Omental fat pad (tissue), 4 donors: ENCODE measurements around the gene ENPP6. TPM values are rescaled to one million over a fixed set of nuclear protein-coding genes. Genes with fewer than 3 reads are reported as not detected.

Source experiments
- ATAC-seq: fragments of 150-250 bp; one replicate; pipeline ENCODE4 v1.9.1; 2016; ENCODE audit warnings: mild to moderate bottlenecking, moderate library complexity; ENCODE audit not compliant: low FRiP score
- DNase-seq: peaks from one replicate; pipeline ENCODE4 v3.0.0-alpha.2; 2019; ENCODE audit warnings: low spot score
- CTCF ChIP-seq, 3 donors: fragments of 450-650 bp; IDR thresholded peaks; one replicate each; pipeline ENCODE4 v1.5.1; 2016 to 2017; ENCODE audit warnings: antibody characterized with exemption in 3 of 3, mild to moderate bottlenecking in 3 of 3, moderate library complexity in 2 of 3
- total RNA-seq, 4 donors: library from RNA; depleted of rRNA; stranded (reverse); fragments of >200 nt; gene quantifications; one replicate each; pipeline ENCODE4 v1.1.0, GENCODE V29; 2016

The ENPP6 gene
- total RNA-seq, 4 donors from 2014 or later = 0.19 to 0.63 TPM; not detected in 2

- no peak for TF ChIP-seq CTCF (IDR thresholded peaks at IDR 0.05)
- ATAC-seq = no peak
Measured at GRCh38 chr4:184153781-184154180, 63.9 kb downstream of the ENPP6 start.

GRCh38 chr4:184151988-184152485 is 65.6 kb downstream of the ENPP6 start:
- DNase-seq (no peak), ATAC-seq (no peak)
- TF ChIP-seq CTCF (IDR thresholded peaks at IDR 0.05) = no peak

More at GRCh38 chr4:184153781-184154180, 63.9 kb downstream of the ENPP6 start:
- no peak for DNase-seq

- no peak for TF ChIP-seq CTCF (IDR thresholded peaks at IDR 0.05)
- DNase-seq = no peak
- no peak for ATAC-seq
Measured at GRCh38 chr4:184150102-184150839, 67.4 kb downstream of the ENPP6 start.

- no peak for ATAC-seq
Measured at GRCh38 chr4:184148738-184149637, 68.7 kb downstream of the ENPP6 start.

GRCh38 chr4:184147858-184148737 is 69.6 kb downstream of the ENPP6 start:
- ATAC-seq (no peak), DNase-seq (no peak)
- TF ChIP-seq CTCF (IDR thresholded peaks at IDR 0.05) = no peak

More at GRCh38 chr4:184148738-184149637, 68.7 kb downstream of the ENPP6 start:
- TF ChIP-seq CTCF (IDR thresholded peaks at IDR 0.05) = no peak
- DNase-seq = no peak

GRCh38 chr4:184146951-184147350 is 70.7 kb downstream of the ENPP6 start:
- ATAC-seq (no peak), DNase-seq (no peak)
- TF ChIP-seq CTCF (IDR thresholded peaks at IDR 0.05) = no peak
